WTC11 (cell line): ENCODE data around the gene HBZ. TPM values are rescaled to one million over a fixed set of nuclear protein-coding genes. Genes with fewer than 3 reads are reported as not detected.

ENCODE experiments used
- ATAC-seq: fragments of 200-7000 bp; cut with Tn5 transposase; 2 replicates; pipeline ENCODE4 v1.10.0; 2021; ENCODE audit warnings: mild to moderate bottlenecking, moderate library complexity
- CTCF ChIA-PET: fragments of 300-600 bp; sonication (Branson Sonifier 250); formaldehyde crosslinking; loops from one replicate; lab custom pipeline; 2021; ENCODE audit warnings: antibody characterized with exemption; lab: Charles Lee
- POLR2A ChIA-PET: fragments of 350-600 bp; sonication (Branson Sonifier 250); formaldehyde crosslinking; loops from one replicate; lab custom pipeline; 2021; ENCODE audit warnings: antibody characterized with exemption; lab: Charles Lee
- DNase-seq: peaks from one replicate; pipeline ENCODE4 v3.0.0; 2021; ENCODE audit warnings: low spot score
- H3K27ac Mint-ChIP-seq: 2 replicates; pipeline ENCODE4 v1.8.0; 2021; ENCODE audit warnings: mixed read lengths
- H3K27me3 Mint-ChIP-seq: 2 replicates; pipeline ENCODE4 v1.8.0; 2021; ENCODE audit warnings: low read depth, mild to moderate bottlenecking, moderate library complexity, mixed read lengths
- H3K36me3 Mint-ChIP-seq: 2 replicates; pipeline ENCODE4 v1.8.0; 2021; ENCODE audit warnings: mixed read lengths
- H3K4me1 Mint-ChIP-seq: 2 replicates; pipeline ENCODE4 v1.8.0; 2022; ENCODE audit warnings: mixed read lengths
- H3K4me3 Mint-ChIP-seq: 2 replicates; pipeline ENCODE4 v1.8.0; 2021; ENCODE audit warnings: mild to moderate bottlenecking, moderate library complexity, mixed read lengths
- H3K9me3 Mint-ChIP-seq: 2 replicates; pipeline ENCODE4 v1.8.0; 2021; ENCODE audit warnings: mixed read lengths
- CBFB ChIP-seq: sonication (generic); formaldehyde crosslinking; IDR thresholded peaks from 2 replicates; pipeline ENCODE4 v1.8.1; 2022; ENCODE audit warnings: mild to moderate bottlenecking, low read depth, missing genetic modification reagents
- ETV6 ChIP-seq: sonication (generic); formaldehyde crosslinking; IDR thresholded peaks from 2 replicates; pipeline ENCODE4 v1.8.1; 2022; ENCODE audit warnings: mild to moderate bottlenecking, missing genetic modification reagents
- FOXJ3 ChIP-seq: sonication (generic); formaldehyde crosslinking; IDR thresholded peaks from 2 replicates; pipeline ENCODE4 v1.9.0; 2021; ENCODE audit warnings: missing genetic modification reagents, mild to moderate bottlenecking, borderline replicate concordance
- GRHL2 ChIP-seq: fragments of 250-450 bp; sonication (Bioruptor Pico); IDR thresholded peaks from 2 replicates; pipeline ENCODE4 v1.8.0; 2022; ENCODE audit warnings: mild to moderate bottlenecking, moderate library complexity; ENCODE audit not compliant: insufficient replicate concordance, severe bottlenecking
- IRF2 ChIP-seq: sonication (generic); formaldehyde crosslinking; IDR thresholded peaks from 2 replicates; pipeline ENCODE4 v1.8.0; 2022; ENCODE audit warnings: low read depth, missing genetic modification reagents, borderline replicate concordance
- JAZF1 ChIP-seq: fragments of 250-450 bp; sonication (Bioruptor Pico); IDR thresholded peaks from 2 replicates; pipeline ENCODE4 v1.9.0; 2021; ENCODE audit warnings: moderate library complexity, mild to moderate bottlenecking, inconsistent platforms
- KAT7 ChIP-seq: sonication (generic); formaldehyde crosslinking; IDR thresholded peaks from 2 replicates; pipeline ENCODE4 v1.8.1; 2023; ENCODE audit warnings: missing genetic modification reagents, mild to moderate bottlenecking, borderline replicate concordance
- NFATC4 ChIP-seq: fragments of 250-450 bp; sonication (Bioruptor Pico); IDR thresholded peaks from 2 replicates; pipeline ENCODE4 v1.9.0; 2021; ENCODE audit warnings: mild to moderate bottlenecking
- NFYB ChIP-seq: sonication (generic); formaldehyde crosslinking; conservative IDR thresholded peaks from 2 replicates; pipeline ENCODE4 v1.8.0; 2022; ENCODE audit warnings: low read depth, missing genetic modification reagents
- NR3C1 ChIP-seq: sonication (generic); formaldehyde crosslinking; conservative IDR thresholded peaks from 2 replicates; pipeline ENCODE4 v1.8.1; 2023; ENCODE audit warnings: low read depth, mild to moderate bottlenecking, missing genetic modification reagents
- TCF7 ChIP-seq: sonication (generic); formaldehyde crosslinking; IDR thresholded peaks from 2 replicates; pipeline ENCODE4 v1.8.0; 2022; ENCODE audit warnings: mild to moderate bottlenecking, low read depth, missing genetic modification reagents, moderate library complexity
- ZNF121 ChIP-seq: sonication (generic); formaldehyde crosslinking; IDR thresholded peaks from 2 replicates; pipeline ENCODE4 v1.8.0; 2023; ENCODE audit warnings: missing genetic modification reagents
- ZNF232 ChIP-seq: sonication (generic); formaldehyde crosslinking; IDR thresholded peaks from 2 replicates; pipeline ENCODE4 v1.8.0; 2022; ENCODE audit warnings: mild to moderate bottlenecking, missing genetic modification reagents
- ZNF263 ChIP-seq: sonication (generic); formaldehyde crosslinking; IDR thresholded peaks from 2 replicates; pipeline ENCODE4 v1.8.1; 2022; ENCODE audit warnings: low read depth, mild to moderate bottlenecking, moderate library complexity, missing genetic modification reagents
- ZNF317 ChIP-seq: sonication (generic); formaldehyde crosslinking; IDR thresholded peaks from 2 replicates; pipeline ENCODE4 v1.8.1; 2023; ENCODE audit warnings: low read depth, mild to moderate bottlenecking, moderate library complexity, missing genetic modification reagents, borderline replicate concordance
- ZNF416 ChIP-seq: fragments of 250-450 bp; sonication (Bioruptor Pico); IDR thresholded peaks from 2 replicates; pipeline ENCODE4 v1.9.0; 2021; ENCODE audit warnings: mild to moderate bottlenecking, inconsistent platforms
- ZNF423 ChIP-seq: fragments of 250-450 bp; sonication (Bioruptor Pico); IDR thresholded peaks from 2 replicates; pipeline ENCODE4 v2.1.2; 2022; ENCODE audit warnings: mild to moderate bottlenecking, moderate library complexity
- total RNA-seq: library from RNA; stranded (reverse); gene quantifications from 3 replicates; pipeline ENCODE4 v1.2.3, GENCODE V29; 2021
- TF ChIP-seq, protein P1 (sequence below): sonication (generic); formaldehyde crosslinking; IDR thresholded peaks from 2 replicates; pipeline ENCODE4 v1.8.1; 2023; ENCODE audit warnings: mild to moderate bottlenecking, moderate library complexity, missing genetic modification reagents
- TF ChIP-seq, protein P2 (sequence below): sonication (generic); formaldehyde crosslinking; IDR thresholded peaks from 2 replicates; pipeline ENCODE4 v1.8.1; 2022; ENCODE audit warnings: low read depth, mild to moderate bottlenecking, moderate library complexity, missing genetic modification reagents, borderline replicate concordance
- TF ChIP-seq, protein P3 (sequence below): sonication (generic); formaldehyde crosslinking; conservative IDR thresholded peaks from 2 replicates; pipeline ENCODE4 v1.8.1; 2022; ENCODE audit warnings: mild to moderate bottlenecking, missing genetic modification reagents
- TF ChIP-seq, protein P4 (sequence below): fragments of 250-450 bp; sonication (Bioruptor Pico); conservative IDR thresholded peaks from 2 replicates; pipeline ENCODE4 v1.9.0; 2021; ENCODE audit warnings: mild to moderate bottlenecking
- TF ChIP-seq, protein P5 (sequence below): sonication (generic); formaldehyde crosslinking; IDR thresholded peaks from 2 replicates; pipeline ENCODE4 v1.8.0; 2023; ENCODE audit warnings: mild to moderate bottlenecking, missing genetic modification reagents
- TF ChIP-seq, protein P6 (sequence below): sonication (generic); formaldehyde crosslinking; IDR thresholded peaks from 2 replicates; pipeline ENCODE4 v1.8.1; 2023; ENCODE audit warnings: mild to moderate bottlenecking, missing genetic modification reagents
- TF ChIP-seq, protein P7 (sequence below): sonication (generic); formaldehyde crosslinking; IDR thresholded peaks from 2 replicates; pipeline ENCODE4 v1.8.1; 2023; ENCODE audit warnings: mild to moderate bottlenecking, missing genetic modification reagents

Gene HBZ
- total RNA-seq, 1 experiment from 2014 or later = 0.52 TPM

DNA sequence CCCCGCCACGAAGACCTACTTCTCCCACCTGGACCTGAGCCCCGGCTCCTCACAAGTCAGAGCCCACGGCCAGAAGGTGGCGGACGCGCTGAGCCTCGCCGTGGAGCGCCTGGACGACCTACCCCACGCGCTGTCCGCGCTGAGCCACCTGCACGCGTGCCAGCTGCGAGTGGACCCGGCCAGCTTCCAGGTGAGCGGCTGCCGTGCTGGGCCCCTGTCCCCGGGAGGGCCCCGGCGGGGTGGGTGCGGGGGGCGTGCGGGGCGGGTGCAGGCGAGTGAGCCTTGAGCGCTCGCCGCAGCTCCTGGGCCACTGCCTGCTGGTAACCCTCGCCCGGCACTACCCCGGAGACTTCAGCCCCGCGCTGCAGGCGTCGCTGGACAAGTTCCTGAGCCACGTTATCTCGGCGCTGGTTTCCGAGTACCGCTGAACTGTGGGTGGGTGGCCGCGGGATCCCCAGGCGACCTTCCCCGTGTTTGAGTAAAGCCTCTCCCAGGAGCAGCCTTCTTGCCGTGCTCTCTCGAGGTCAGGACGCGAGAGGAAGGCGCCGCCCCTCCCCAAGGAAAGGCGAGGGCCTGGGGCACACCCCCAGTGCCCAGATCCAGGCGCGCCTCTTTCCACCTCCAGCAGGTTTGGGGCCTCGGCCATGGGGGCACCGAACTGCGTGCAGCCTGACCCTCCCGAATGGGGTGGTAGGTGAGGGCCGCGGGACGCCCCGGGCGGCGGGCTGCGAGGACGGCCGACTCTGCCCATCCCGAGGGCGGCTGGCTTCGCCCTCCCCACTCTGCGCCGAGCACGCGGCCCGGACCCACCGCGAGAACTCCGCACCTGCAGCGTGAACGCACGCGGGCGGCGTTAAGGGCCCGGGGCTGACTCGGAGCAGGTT, 28.5 kb downstream of the HBZ start:
- no peak overlapping the region for H3K27ac Mint-ChIP-seq
- H3K4me1 Mint-ChIP-seq = no peaks in the 10 kb centered on the region
- ATAC-seq = peak; percentile 65
- peaks cover 6% of the 10 kb centered on the region; the same call in 1 of the 2 replicates for H3K36me3 Mint-ChIP-seq
- peak overlapping the region; percentile 56 for H3K4me3 Mint-ChIP-seq
- H3K9me3 Mint-ChIP-seq = no peaks in the 10 kb centered on the region
- H3K27me3 Mint-ChIP-seq = peaks cover 43% of the 10 kb centered on the region
- peak; percentile 93 for DNase-seq
- POLR2A ChIA-PET = no interaction called here
- CTCF ChIA-PET = interaction anchor here (0.6 to 4.8 kb wide), 23 partner anchors 8 to 123 kb away, joined by 3 to 50 read pairs (median 5); partner anchors contain the start of genes HBM, NPRL3 and RHBDF1
- TF ChIP-seq NFATC4 (peak; percentile 68), ZNF416 (CRISPR knock-in tag) (no peak), JAZF1 (no peak), NR3C1 (CRISPR knock-in tag) (0 out of 2 replicates have a peak, but pooled peaks have one; percentile 76), IRF2 (CRISPR knock-in tag) (peak; percentile 83; the same call in 1 of the 2 replicates), ZNF423 (CRISPR knock-in tag) (no peak; the same call in 1 of the 2 replicates), ZNF317 (CRISPR knock-in tag) (peak; percentile 71; the same call in 1 of the 2 replicates), KAT7 (CRISPR knock-in tag) (peak; percentile 94), FOXJ3 (CRISPR knock-in tag) (no peak), CBFB (CRISPR knock-in tag) (no peak; the same call in 1 of the 2 replicates), ZNF121 (CRISPR knock-in tag) (peak; percentile 74), GRHL2 (CRISPR knock-in tag) (no peak), ZNF263 (CRISPR knock-in tag) (peak; percentile 48; the same call in 1 of the 2 replicates), ETV6 (peak; percentile 98), ZNF232 (CRISPR knock-in tag) (peak; percentile 96), TCF7 (CRISPR knock-in tag) (peak; percentile 93), NFYB (CRISPR knock-in tag) (peak; percentile 57)
- TF ChIP-seq, protein P1, sequence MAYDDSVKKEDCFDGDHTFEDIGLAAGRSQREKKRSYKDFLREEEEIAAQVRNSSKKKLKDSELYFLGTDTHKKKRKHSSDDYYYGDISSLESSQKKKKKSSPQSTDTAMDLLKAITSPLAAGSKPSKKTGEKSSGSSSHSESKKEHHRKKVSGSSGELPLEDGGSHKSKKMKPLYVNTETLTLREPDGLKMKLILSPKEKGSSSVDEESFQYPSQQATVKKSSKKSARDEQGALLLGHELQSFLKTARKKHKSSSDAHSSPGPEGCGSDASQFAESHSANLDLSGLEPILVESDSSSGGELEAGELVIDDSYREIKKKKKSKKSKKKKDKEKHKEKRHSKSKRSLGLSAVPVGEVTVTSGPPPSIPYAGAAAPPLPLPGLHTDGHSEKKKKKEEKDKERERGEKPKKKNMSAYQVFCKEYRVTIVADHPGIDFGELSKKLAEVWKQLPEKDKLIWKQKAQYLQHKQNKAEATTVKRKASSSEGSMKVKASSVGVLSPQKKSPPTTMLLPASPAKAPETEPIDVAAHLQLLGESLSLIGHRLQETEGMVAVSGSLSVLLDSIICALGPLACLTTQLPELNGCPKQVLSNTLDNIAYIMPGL = peak; percentile 98
- TF ChIP-seq, protein P2, sequence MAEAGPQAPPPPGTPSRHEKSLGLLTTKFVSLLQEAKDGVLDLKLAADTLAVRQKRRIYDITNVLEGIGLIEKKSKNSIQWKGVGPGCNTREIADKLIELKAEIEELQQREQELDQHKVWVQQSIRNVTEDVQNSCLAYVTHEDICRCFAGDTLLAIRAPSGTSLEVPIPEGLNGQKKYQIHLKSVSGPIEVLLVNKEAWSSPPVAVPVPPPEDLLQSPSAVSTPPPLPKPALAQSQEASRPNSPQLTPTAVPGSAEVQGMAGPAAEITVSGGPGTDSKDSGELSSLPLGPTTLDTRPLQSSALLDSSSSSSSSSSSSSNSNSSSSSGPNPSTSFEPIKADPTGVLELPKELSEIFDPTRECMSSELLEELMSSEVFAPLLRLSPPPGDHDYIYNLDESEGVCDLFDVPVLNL (CRISPR knock-in tag) = peak; percentile 93
- TF ChIP-seq, protein P3, sequence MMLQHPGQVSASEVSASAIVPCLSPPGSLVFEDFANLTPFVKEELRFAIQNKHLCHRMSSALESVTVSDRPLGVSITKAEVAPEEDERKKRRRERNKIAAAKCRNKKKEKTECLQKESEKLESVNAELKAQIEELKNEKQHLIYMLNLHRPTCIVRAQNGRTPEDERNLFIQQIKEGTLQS (CRISPR knock-in tag) = 0 out of 2 replicates have a peak, but pooled peaks have one; percentile 73
- TF ChIP-seq, protein P4, sequence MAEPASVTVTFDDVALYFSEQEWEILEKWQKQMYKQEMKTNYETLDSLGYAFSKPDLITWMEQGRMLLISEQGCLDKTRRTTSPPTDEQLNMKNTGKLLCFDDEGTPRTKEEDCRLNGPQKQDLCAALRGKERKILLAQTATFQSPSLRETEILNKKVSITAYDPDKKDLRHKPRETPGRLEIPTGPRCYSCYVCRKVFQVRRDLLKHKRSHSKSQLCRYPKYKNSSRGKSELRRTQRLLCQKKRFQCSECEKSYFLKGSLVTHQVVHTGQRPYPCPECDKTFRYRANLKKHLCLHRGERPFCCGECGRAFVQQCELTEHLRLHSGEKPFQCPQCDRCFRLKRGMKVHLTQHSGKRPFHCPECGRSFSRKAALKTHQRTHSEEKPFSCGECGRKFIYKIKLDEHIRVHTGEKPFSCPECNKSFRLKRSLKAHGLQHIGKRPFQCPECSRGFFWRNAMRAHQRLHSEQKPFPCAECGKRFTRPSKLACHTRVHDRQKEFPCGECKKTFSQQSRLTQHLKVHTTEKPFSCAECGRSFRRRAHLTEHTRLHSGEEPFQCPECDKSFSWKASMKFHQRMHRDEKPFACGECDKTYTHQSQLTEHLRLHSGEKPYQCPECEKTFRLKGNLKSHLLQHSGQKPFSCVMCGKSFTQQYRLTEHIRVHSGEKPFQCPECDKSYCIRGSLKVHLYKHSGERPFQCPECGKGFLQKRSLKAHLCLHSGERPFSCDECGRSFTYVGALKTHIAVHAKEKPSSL (CRISPR knock-in tag) = 0 out of 2 replicates have a peak, but pooled peaks have one; percentile 23
- TF ChIP-seq, protein P5, sequence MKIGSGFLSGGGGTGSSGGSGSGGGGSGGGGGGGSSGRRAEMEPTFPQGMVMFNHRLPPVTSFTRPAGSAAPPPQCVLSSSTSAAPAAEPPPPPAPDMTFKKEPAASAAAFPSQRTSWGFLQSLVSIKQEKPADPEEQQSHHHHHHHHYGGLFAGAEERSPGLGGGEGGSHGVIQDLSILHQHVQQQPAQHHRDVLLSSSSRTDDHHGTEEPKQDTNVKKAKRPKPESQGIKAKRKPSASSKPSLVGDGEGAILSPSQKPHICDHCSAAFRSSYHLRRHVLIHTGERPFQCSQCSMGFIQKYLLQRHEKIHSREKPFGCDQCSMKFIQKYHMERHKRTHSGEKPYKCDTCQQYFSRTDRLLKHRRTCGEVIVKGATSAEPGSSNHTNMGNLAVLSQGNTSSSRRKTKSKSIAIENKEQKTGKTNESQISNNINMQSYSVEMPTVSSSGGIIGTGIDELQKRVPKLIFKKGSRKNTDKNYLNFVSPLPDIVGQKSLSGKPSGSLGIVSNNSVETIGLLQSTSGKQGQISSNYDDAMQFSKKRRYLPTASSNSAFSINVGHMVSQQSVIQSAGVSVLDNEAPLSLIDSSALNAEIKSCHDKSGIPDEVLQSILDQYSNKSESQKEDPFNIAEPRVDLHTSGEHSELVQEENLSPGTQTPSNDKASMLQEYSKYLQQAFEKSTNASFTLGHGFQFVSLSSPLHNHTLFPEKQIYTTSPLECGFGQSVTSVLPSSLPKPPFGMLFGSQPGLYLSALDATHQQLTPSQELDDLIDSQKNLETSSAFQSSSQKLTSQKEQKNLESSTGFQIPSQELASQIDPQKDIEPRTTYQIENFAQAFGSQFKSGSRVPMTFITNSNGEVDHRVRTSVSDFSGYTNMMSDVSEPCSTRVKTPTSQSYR (CRISPR knock-in tag) = peak; percentile 90; the same call in 1 of the 2 replicates
- TF ChIP-seq, protein P6, sequence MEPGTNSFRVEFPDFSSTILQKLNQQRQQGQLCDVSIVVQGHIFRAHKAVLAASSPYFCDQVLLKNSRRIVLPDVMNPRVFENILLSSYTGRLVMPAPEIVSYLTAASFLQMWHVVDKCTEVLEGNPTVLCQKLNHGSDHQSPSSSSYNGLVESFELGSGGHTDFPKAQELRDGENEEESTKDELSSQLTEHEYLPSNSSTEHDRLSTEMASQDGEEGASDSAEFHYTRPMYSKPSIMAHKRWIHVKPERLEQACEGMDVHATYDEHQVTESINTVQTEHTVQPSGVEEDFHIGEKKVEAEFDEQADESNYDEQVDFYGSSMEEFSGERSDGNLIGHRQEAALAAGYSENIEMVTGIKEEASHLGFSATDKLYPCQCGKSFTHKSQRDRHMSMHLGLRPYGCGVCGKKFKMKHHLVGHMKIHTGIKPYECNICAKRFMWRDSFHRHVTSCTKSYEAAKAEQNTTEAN = peak; percentile 99
- TF ChIP-seq, protein P7, sequence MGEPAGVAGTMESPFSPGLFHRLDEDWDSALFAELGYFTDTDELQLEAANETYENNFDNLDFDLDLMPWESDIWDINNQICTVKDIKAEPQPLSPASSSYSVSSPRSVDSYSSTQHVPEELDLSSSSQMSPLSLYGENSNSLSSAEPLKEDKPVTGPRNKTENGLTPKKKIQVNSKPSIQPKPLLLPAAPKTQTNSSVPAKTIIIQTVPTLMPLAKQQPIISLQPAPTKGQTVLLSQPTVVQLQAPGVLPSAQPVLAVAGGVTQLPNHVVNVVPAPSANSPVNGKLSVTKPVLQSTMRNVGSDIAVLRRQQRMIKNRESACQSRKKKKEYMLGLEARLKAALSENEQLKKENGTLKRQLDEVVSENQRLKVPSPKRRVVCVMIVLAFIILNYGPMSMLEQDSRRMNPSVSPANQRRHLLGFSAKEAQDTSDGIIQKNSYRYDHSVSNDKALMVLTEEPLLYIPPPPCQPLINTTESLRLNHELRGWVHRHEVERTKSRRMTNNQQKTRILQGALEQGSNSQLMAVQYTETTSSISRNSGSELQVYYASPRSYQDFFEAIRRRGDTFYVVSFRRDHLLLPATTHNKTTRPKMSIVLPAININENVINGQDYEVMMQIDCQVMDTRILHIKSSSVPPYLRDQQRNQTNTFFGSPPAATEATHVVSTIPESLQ = no peak
